Natural killer cell (primary cell): ENCODE data around the gene RASGRF1. TPM values are rescaled to one million over a fixed set of nuclear protein-coding genes. Genes with fewer than 3 reads are reported as not detected.

Experiments used
- ATAC-seq, 3 donors: fragments of 150-1000 bp in 2 of 3; fragments of 200-7000 bp in 1 of 3; cut with Tn5 transposase; 1 replicate in 1 of 3; 2 replicates in 2 of 3; pipeline ENCODE4 v1.10.0; 2021; ENCODE audit warnings: mild to moderate bottlenecking in 2 of 3, moderate library complexity in 2 of 3
- DNase-seq, 2 donors: peaks; one replicate each; pipeline versions ENCODE4 v3.0.0 to v3.0.0-alpha.2; 2013 to 2021; ENCODE audit warnings: mixed read lengths in 1 of 2
- H3K27ac ChIP-seq: one replicate; pipeline ENCODE4 v1.5.1; 2013; ENCODE audit warnings: mild to moderate bottlenecking, low read length
- H3K27me3 ChIP-seq: one replicate; pipeline ENCODE4 v1.6.1; 2013; ENCODE audit warnings: low read length; ENCODE audit not compliant: control insufficient read depth, insufficient read depth
- H3K36me3 ChIP-seq: one replicate; pipeline ENCODE4 v1.6.1; 2013; ENCODE audit warnings: low read length; ENCODE audit not compliant: control insufficient read depth, insufficient read depth
- H3K4me1 ChIP-seq: one replicate; pipeline ENCODE4 v1.6.1; 2013; ENCODE audit warnings: low read length; ENCODE audit not compliant: control insufficient read depth, insufficient read depth
- H3K4me3 ChIP-seq: one replicate; pipeline ENCODE4 v1.5.1; 2013; ENCODE audit warnings: low read length
- H3K9me3 ChIP-seq: one replicate; pipeline ENCODE4 v1.6.1; 2013; ENCODE audit warnings: low read length; ENCODE audit not compliant: control insufficient read depth, insufficient read depth
- H3K27ac Mint-ChIP-seq, 2 donors: one replicate each; pipeline ENCODE4 v1.8.0; 2022; ENCODE audit warnings: mild to moderate bottlenecking in 2 of 2, mixed read lengths in 2 of 2, moderate library complexity in 1 of 2
- H3K27me3 Mint-ChIP-seq, 2 donors: one replicate each; pipeline ENCODE4 v1.8.0; 2022; ENCODE audit warnings: low read depth in 2 of 2, mixed read lengths in 2 of 2
- H3K36me3 Mint-ChIP-seq: one replicate; pipeline ENCODE4 v1.8.0; 2022; ENCODE audit warnings: mixed read lengths
- H3K4me1 Mint-ChIP-seq, 2 donors: one replicate each; pipeline ENCODE4 v1.8.0; 2022; ENCODE audit warnings: mixed read lengths in 2 of 2
- H3K4me3 Mint-ChIP-seq: one replicate; pipeline ENCODE4 v1.8.0; 2022; ENCODE audit warnings: mild to moderate bottlenecking, moderate library complexity, mixed read lengths
- H3K9me3 Mint-ChIP-seq, 2 donors: one replicate each; pipeline ENCODE4 v1.8.0; 2022; ENCODE audit warnings: mixed read lengths in 2 of 2
- whole genome bisulfite sequencing: methylation state at CpG from one replicate; pipeline ENCODE4 v1.1.7; 2013; ENCODE audit warnings: missing lambda C conversion rate; ENCODE audit not compliant: insufficient coverage; 5-methylcytosine and 5-hydroxymethylcytosine counted together
- intact Hi-C: fragments of 100-400 bp; cut with micrococcal nuclease; formaldehyde crosslinking; loops from one replicate; pipeline ENCODE4 v1.14.2; 2022
- total RNA-seq, 4 donors: library from RNA; stranded (reverse); fragments of 120-200 nt in 1 of 4; gene quantifications; one replicate each; pipeline versions ENCODE4 v1.2.3 to v1.2.4, GENCODE V29; 2013 to 2022
- TF ChIP-seq, protein P1 (sequence below): fragments of 200-600 bp; IDR thresholded peaks from one replicate; pipeline ENCODE4 v1.8.0; 2022; ENCODE audit warnings: antibody characterized with exemption

Gene RASGRF1
- total RNA-seq, 3 donors from 2014 or later (not counting 1 experiment from before 2014, with no cell fraction given): not detected

DNA sequence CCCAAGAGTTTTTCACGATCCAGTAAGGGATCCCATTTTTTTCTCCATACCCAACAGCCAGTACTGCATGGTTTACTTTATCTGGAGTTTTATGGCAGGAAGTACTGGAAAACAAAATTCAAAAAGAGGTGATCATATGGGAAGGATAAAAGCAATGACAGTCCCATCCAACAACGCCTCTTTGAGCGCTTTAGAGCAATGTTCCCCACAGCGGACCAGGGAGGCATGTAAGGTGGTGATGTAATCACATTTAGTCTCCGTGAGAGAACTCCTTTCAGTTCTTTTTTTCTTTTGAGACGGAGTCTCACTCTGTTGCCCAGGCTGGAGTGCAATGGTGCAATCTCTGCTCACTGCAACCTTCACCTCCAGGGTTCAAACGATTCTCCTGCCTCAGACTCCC lies 167.6 kb downstream of the RASGRF1 start:
- no peaks in the 10 kb centered on the region for H3K9me3 Mint-ChIP-seq
- no peaks in the 10 kb centered on the region for H3K27me3 Mint-ChIP-seq
- TF ChIP-seq, protein P1, sequence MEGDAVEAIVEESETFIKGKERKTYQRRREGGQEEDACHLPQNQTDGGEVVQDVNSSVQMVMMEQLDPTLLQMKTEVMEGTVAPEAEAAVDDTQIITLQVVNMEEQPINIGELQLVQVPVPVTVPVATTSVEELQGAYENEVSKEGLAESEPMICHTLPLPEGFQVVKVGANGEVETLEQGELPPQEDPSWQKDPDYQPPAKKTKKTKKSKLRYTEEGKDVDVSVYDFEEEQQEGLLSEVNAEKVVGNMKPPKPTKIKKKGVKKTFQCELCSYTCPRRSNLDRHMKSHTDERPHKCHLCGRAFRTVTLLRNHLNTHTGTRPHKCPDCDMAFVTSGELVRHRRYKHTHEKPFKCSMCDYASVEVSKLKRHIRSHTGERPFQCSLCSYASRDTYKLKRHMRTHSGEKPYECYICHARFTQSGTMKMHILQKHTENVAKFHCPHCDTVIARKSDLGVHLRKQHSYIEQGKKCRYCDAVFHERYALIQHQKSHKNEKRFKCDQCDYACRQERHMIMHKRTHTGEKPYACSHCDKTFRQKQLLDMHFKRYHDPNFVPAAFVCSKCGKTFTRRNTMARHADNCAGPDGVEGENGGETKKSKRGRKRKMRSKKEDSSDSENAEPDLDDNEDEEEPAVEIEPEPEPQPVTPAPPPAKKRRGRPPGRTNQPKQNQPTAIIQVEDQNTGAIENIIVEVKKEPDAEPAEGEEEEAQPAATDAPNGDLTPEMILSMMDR: no peak
- H3K4me3 Mint-ChIP-seq: no peak overlapping the region
- no peak for DNase-seq
- H3K4me1 Mint-ChIP-seq: no peaks in the 10 kb centered on the region
- Histone ChIP-seq H3K4me1 (no peaks in the 10 kb centered on the region), H3K9me3 (no peaks in the 10 kb centered on the region), H3K36me3 (peaks cover 36% of the 10 kb centered on the region), H3K27me3 (no peaks in the 10 kb centered on the region), H3K4me3 (no peak overlapping the region), H3K27ac (no peak overlapping the region)
- no peak overlapping the region for H3K27ac Mint-ChIP-seq
- intact Hi-C loops: no loop called here
- WGBS: 75% methylated on average over 5 of the region's 7 CpGs
- H3K36me3 Mint-ChIP-seq: no peaks in the 10 kb centered on the region
- no peak for ATAC-seq

DNA sequence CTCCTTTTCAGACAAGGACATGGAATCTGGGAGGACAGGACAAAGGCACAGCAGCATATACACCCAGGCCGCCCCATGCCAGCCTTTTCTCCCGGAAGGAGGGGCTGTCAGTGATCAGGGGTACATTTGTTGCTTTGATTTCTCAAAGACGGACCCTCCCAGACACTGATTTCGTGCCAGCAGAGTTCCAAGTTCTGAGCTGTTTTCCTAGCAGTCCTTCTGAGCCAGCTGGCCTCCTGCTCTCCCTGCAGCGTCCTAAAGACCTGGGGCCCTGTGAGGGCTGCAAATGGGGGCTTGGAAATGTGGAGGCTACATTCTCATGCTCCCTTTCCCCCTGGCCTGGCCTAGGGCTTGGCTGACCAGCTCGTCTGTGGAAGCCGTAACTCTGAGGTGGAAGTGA lies 168.1 kb downstream of the RASGRF1 start:
- WGBS: 95% methylated on average over 7 of the region's 7 CpGs

DNA sequence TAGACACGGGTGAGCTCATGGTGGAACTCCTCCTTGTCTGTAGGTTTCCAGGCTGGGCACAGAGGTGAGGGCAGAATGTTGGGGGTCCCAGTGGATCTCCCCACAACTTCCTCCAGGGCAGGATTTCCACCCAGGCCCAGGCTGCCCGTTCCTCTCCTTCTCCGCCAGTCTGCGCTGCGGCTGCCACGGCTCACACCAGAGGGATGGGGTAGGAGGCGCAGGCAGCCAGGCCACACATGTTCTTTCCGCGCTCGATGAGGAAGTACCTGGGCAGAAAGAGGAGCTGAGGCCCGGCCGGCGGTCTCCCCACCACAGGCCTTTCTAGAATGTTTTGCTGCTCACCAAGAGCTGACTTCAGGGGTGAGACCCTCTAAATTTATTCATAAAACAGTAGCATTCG lies 168.6 kb downstream of the RASGRF1 start:
- ATAC-seq (no peak), DNase-seq (no peak)
- H3K4me3 Mint-ChIP-seq: no peak overlapping the region
- 95% methylated on average over 14 of the region's 14 CpGs for WGBS
- H3K27me3 Mint-ChIP-seq: no peaks in the 10 kb centered on the region
- peaks cover 37% of the 10 kb centered on the region for H3K36me3 ChIP-seq
- H3K36me3 Mint-ChIP-seq: no peaks in the 10 kb centered on the region
- H3K4me1 ChIP-seq: no peaks in the 10 kb centered on the region
- H3K27ac Mint-ChIP-seq: no peak overlapping the region
- no peak overlapping the region for H3K4me3 ChIP-seq
- no peaks in the 10 kb centered on the region for H3K27me3 ChIP-seq
- no peak overlapping the region for H3K27ac ChIP-seq
- intact Hi-C loops: no loop called here
- no peaks in the 10 kb centered on the region for H3K9me3 ChIP-seq
- H3K4me1 Mint-ChIP-seq: peaks cover 0 to 2% of the 10 kb centered on the region in 2 donors
- TF ChIP-seq, protein P1: no peak
- H3K9me3 Mint-ChIP-seq: no peaks in the 10 kb centered on the region

More for the DNA sequence above, 168.1 kb downstream of the RASGRF1 start:
- TF ChIP-seq, protein P1: no peak
- H3K36me3 Mint-ChIP-seq: no peaks in the 10 kb centered on the region
- no peak overlapping the region for H3K4me3 Mint-ChIP-seq
- H3K27me3 Mint-ChIP-seq: no peaks in the 10 kb centered on the region
- Histone ChIP-seq H3K4me1 (no peaks in the 10 kb centered on the region), H3K27ac (no peak overlapping the region), H3K36me3 (peaks cover 40% of the 10 kb centered on the region), H3K27me3 (no peaks in the 10 kb centered on the region), H3K4me3 (no peak overlapping the region), H3K9me3 (no peaks in the 10 kb centered on the region)
- no peak overlapping the region for H3K27ac Mint-ChIP-seq
- DNase-seq (no peak), ATAC-seq (no peak)
- H3K4me1 Mint-ChIP-seq: no peaks in the 10 kb centered on the region
- H3K9me3 Mint-ChIP-seq: no peaks in the 10 kb centered on the region
- intact Hi-C loops: no loop called here

DNA sequence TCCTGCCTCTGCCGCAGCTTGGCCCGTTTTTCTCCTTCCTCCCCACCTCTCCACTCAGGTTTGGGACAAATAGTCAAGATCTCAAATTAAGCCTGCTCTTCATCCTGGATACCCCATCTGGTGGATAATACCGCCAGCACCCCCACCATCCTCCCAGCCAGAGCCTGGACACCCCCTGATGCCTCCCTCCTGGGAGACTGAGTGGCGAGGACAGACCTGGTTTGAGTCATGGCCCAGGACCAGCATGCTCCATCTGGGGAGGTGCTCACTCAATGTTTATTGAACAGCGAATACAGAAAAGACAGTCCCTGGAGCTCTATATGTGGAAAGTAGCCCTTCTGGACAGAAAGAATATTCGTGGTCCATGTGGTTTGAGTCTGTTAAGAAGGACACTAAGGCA lies 169.1 kb downstream of the RASGRF1 start:
- TF ChIP-seq, protein P1: no peak
- no peak overlapping the region for H3K4me3 Mint-ChIP-seq

More for the DNA sequence above, 169.1 kb downstream of the RASGRF1 start:
- peaks cover 37% of the 10 kb centered on the region for H3K36me3 ChIP-seq
- WGBS: 77% methylated on average over 6 of the region's 6 CpGs
- H3K4me3 ChIP-seq: no peak overlapping the region
- DNase-seq (no peak), ATAC-seq (no peak)
- H3K27me3 Mint-ChIP-seq: no peaks in the 10 kb centered on the region
- intact Hi-C loops: no loop called here
- no peaks in the 10 kb centered on the region for H3K9me3 ChIP-seq
- peaks cover 0 to 5% of the 10 kb centered on the region in 2 donors for H3K4me1 Mint-ChIP-seq
- H3K27me3 ChIP-seq: no peaks in the 10 kb centered on the region
- no peaks in the 10 kb centered on the region for H3K4me1 ChIP-seq
- H3K36me3 Mint-ChIP-seq: no peaks in the 10 kb centered on the region
- H3K9me3 Mint-ChIP-seq: no peaks in the 10 kb centered on the region
- H3K27ac ChIP-seq: no peak overlapping the region
- H3K27ac Mint-ChIP-seq: no peak overlapping the region
